GM12878 (cell line): ENCODE measurements around the gene CDKN1C. TPM values are rescaled to one million over a fixed set of nuclear protein-coding genes. Genes with fewer than 3 reads are reported as not detected.

Experiments used
- ATAC-seq: fragments of 200-7000 bp; cut with Tn5 transposase; 3 replicates; pipeline ENCODE4 v1.9.1; 2020; ENCODE audit warnings: mild to moderate bottlenecking, moderate library complexity
- BruUV-seq: library from RNA; stranded (reverse); fragments of 400-500 nt; replicated peaks from 2 replicates; lab custom pipeline; 2021; lab: Mats Ljungman, UMichigan
- CTCF ChIA-PET: fragments of 300-600 bp; sonication (Branson Sonifier 250); formaldehyde crosslinking; extraction: SDS; loops from one replicate; lab custom pipeline; 2021; ENCODE audit warnings: inconsistent platforms; lab: Yijun Ruan, JAX
- POLR2A ChIA-PET: fragments of 350-600 bp; formaldehyde crosslinking; extraction: SDS; loops from one replicate; lab custom pipeline; 2021; ENCODE audit warnings: inconsistent platforms; lab: Charles Lee
- RAD21 ChIA-PET: fragments of 300-600 bp; sonication (Branson Sonifier 250); formaldehyde crosslinking; loops from one replicate; lab custom pipeline; 2023; ENCODE audit warnings: antibody characterized with exemption; ENCODE audit not compliant: unreplicated experiment; lab: Charles Lee
- SMC1A ChIA-PET: fragments of 300-600 bp; sonication (Branson Sonifier 250); formaldehyde crosslinking; loops from one replicate; lab custom pipeline; 2023; ENCODE audit not compliant: unreplicated experiment, uncharacterized antibody; lab: Charles Lee
- DNase-seq: peaks from one replicate; pipeline ENCODE4 v3.0.0-alpha.2; 2011; ENCODE audit warnings: low read depth, low spot score
- FAIRE-seq: peaks from 3 replicates; lab custom pipeline; 2011; peaks lifted over from hg19 to GRCh38; lab: Jason Lieb, UNC
- H2AFZ ChIP-seq: 2 replicates; pipeline ENCODE4 v1.6.0; 2011; ENCODE audit warnings: low read depth, low read length, control low read depth; ENCODE audit not compliant: control insufficient read depth
- H3K27ac ChIP-seq: 2 replicates; pipeline ENCODE4 v1.5.1; 2011; ENCODE audit warnings: control low read depth; ENCODE audit not compliant: control insufficient read depth, insufficient read depth
- H3K27me3 ChIP-seq, 2 experiments: replicated peaks in 1 of 2; 2 replicates each; pipeline versions ENCODE4 v1.6.0 to v1.6.1; 2011; ENCODE audit warnings: low read length in 1 of 2; ENCODE audit not compliant: control insufficient read depth in 2 of 2, insufficient read depth in 2 of 2
- H3K36me3 ChIP-seq, 2 experiments: 2 replicates each; pipeline ENCODE4 v1.5.1; 2011; ENCODE audit warnings: low read length in 1 of 2; ENCODE audit not compliant: control insufficient read depth in 2 of 2, insufficient read depth in 2 of 2
- H3K4me1 ChIP-seq: 2 replicates; pipeline ENCODE4 v1.6.1; 2011; ENCODE audit warnings: mild to moderate bottlenecking, low read length, moderate library complexity, mixed read lengths; ENCODE audit not compliant: control insufficient read depth, insufficient read depth
- H3K4me2 ChIP-seq: 2 replicates; pipeline ENCODE4 v1.6.0; 2011; ENCODE audit warnings: control low read depth; ENCODE audit not compliant: control insufficient read depth, insufficient read depth
- H3K4me3 ChIP-seq: fragments of 200-600 bp; sonication (generic); 2 replicates; pipeline ENCODE4 v1.5.1; 2016
- H3K79me2 ChIP-seq: 2 replicates; pipeline ENCODE4 v1.6.0; 2011; ENCODE audit warnings: low read length; ENCODE audit not compliant: control insufficient read depth, insufficient read depth
- H3K9ac ChIP-seq: 2 replicates; pipeline ENCODE4 v1.8.0; 2011; ENCODE audit warnings: low read length, control low read depth, mixed read lengths; ENCODE audit not compliant: control insufficient read depth, insufficient read depth
- H3K9me3 ChIP-seq: replicated peaks from 3 replicates; pipeline ENCODE4 v1.5.1; 2011; ENCODE audit warnings: mild to moderate bottlenecking, low read length; ENCODE audit not compliant: control insufficient read depth, insufficient read depth
- H4K20me1 ChIP-seq: 2 replicates; pipeline ENCODE4 v1.6.0; 2011; ENCODE audit not compliant: control insufficient read depth, insufficient read depth
- BCL11A ChIP-seq: IDR thresholded peaks from 2 replicates; pipeline ENCODE4 v1.6.1; 2011; ENCODE audit warnings: low read depth, low read length
- E2F4 ChIP-seq: IDR thresholded peaks from 2 replicates; pipeline ENCODE4 v1.6.1; 2012; ENCODE audit warnings: low read depth, low read length, improper control_type of control experiment
- ESRRA ChIP-seq: IDR thresholded peaks from 2 replicates; pipeline ENCODE4 v1.6.1; 2012; ENCODE audit warnings: mild to moderate bottlenecking, low read length, improper control_type of control experiment
- HCFC1 ChIP-seq: fragments of 150-350 bp; IDR thresholded peaks from 2 replicates; pipeline ENCODE4 v1.6.1; 2014; ENCODE audit warnings: low read length
- MEF2B ChIP-seq: fragments of 450-650 bp; IDR thresholded peaks from 2 replicates; pipeline ENCODE4 v1.6.1; 2018; ENCODE audit warnings: mild to moderate bottlenecking, moderate library complexity; ENCODE audit not compliant: partially characterized antibody, poor library complexity, severe bottlenecking
- MXI1 ChIP-seq: fragments of 150-350 bp; IDR thresholded peaks from 2 replicates; pipeline ENCODE4 v1.6.1; 2011; ENCODE audit warnings: low read depth, mild to moderate bottlenecking, inconsistent platforms, low read length, improper control_type of control experiment
- NFYA ChIP-seq: IDR thresholded peaks from 2 replicates; pipeline ENCODE4 v1.6.1; 2011; ENCODE audit warnings: low read depth, mild to moderate bottlenecking, low read length, improper control_type of control experiment, borderline replicate concordance
- NFYB ChIP-seq: IDR thresholded peaks from 2 replicates; pipeline ENCODE4 v1.6.1; 2011; ENCODE audit warnings: low read depth, mild to moderate bottlenecking, low read length, improper control_type of control experiment, moderate library complexity; ENCODE audit not compliant: insufficient read depth
- NR2C1 ChIP-seq: fragments of 450-650 bp; IDR thresholded peaks from 2 replicates; pipeline ENCODE4 v1.6.1; 2017; ENCODE audit warnings: antibody characterized with exemption, mild to moderate bottlenecking, moderate library complexity
- PML ChIP-seq: IDR thresholded peaks from 2 replicates; pipeline ENCODE4 v1.6.1; 2012; ENCODE audit warnings: low read length, inconsistent platforms
- POU2F2 ChIP-seq: IDR thresholded peaks from 3 replicates; pipeline ENCODE4 v1.6.1; 2011; ENCODE audit warnings: low read depth, mild to moderate bottlenecking, low read length, borderline replicate concordance
- SIN3A ChIP-seq: IDR thresholded peaks from 2 replicates; pipeline ENCODE4 v1.6.1; 2012; ENCODE audit warnings: low read depth, low read length, improper control_type of control experiment
- SMAD5 ChIP-seq: IDR thresholded peaks from 2 replicates; pipeline ENCODE4 v1.6.1; 2016; ENCODE audit warnings: antibody characterized with exemption, low read depth
- SREBF2 ChIP-seq: IDR thresholded peaks from 2 replicates; pipeline ENCODE4 v1.6.1; 2012; ENCODE audit warnings: mild to moderate bottlenecking, low read length
- SUPT20H ChIP-seq: IDR thresholded peaks from 2 replicates; pipeline ENCODE4 v1.6.1; 2011; ENCODE audit warnings: low read depth, mild to moderate bottlenecking, low read length, moderate library complexity, borderline replicate concordance; ENCODE audit not compliant: control insufficient read depth
- WRNIP1 ChIP-seq: IDR thresholded peaks from 2 replicates; pipeline ENCODE4 v1.6.1; 2011; ENCODE audit warnings: low read depth, low read length, improper control_type of control experiment, borderline replicate concordance
- ZNF592 ChIP-seq: fragments of 450-650 bp; IDR thresholded peaks from 2 replicates; pipeline ENCODE4 v1.6.1; 2017; ENCODE audit warnings: mild to moderate bottlenecking, moderate library complexity
- WGBS: methylation state at CpG from one replicate; pipeline ENCODE4 v1.1.6; 2016; ENCODE audit warnings: low lambda C conversion rate; ENCODE audit not compliant: insufficient replicate concordance, insufficient coverage; ENCODE audit errors: missing lambda C conversion rate; 5-methylcytosine and 5-hydroxymethylcytosine counted together
- in situ Hi-C: fragments of 300-500 bp; cut with MboI; formaldehyde crosslinking; loops from 9 replicates; pipeline ENCODE4 v1.14.3; 2018; ENCODE audit warnings: mixed read lengths
- intact Hi-C: fragments of 100-400 bp; cut with micrococcal nuclease; formaldehyde crosslinking; loops from one replicate; pipeline ENCODE4 v1.14.2; 2022; ENCODE audit not compliant: unreplicated experiment
- polyA plus RNA-seq, 11 experiments: library from polyadenylated mRNA; depleted of rRNA in 4 of 11; unstranded in 6 of 11; stranded (reverse) in 5 of 11; fragments of >200 nt; fragmentation: Nextera tagmentation in 4 of 11; fragmentation: Illumina TruSeq in 1 of 11; extraction: Ambion mirVana in 4 of 11; extraction: Trizol in 1 of 11; gene quantifications; 1 replicate in 1 of 11; 2 replicates in 10 of 11; pipeline versions ENCODE4 v1.2.1 to v1.2.3, GENCODE V29; 2011 to 2016; ENCODE audit warnings: inconsistent platforms in 2 of 11, missing spikeins in 2 of 11, low read depth in 1 of 11
- total RNA-seq, 4 experiments: library from RNA; depleted of rRNA in 3 of 4; stranded (reverse); fragments of >200 nt in 3 of 4; fragmentation: Illumina TruSeq in 1 of 4; extraction: Trizol in 1 of 4; gene quantifications; 2 replicates each; pipeline versions ENCODE4 v1.2.1 to v1.2.3, GENCODE V29; 2013 to 2021
- TF ChIP-seq, protein P1 (sequence below): IDR thresholded peaks from 2 replicates; pipeline ENCODE4 v1.6.1; 2012; ENCODE audit warnings: mild to moderate bottlenecking, low read depth, low read length

The CDKN1C gene
- total and polyA plus RNA-seq, 10 of the 15 experiments (the other 5 are each of a cell fraction or from before 2014, with no cell fraction given), result 0.05 to 0.21 (median 0.14) TPM; not detected in 7

GRCh38 chr11:2896047-2896446 is 10.5 kb upstream of the CDKN1C start:
- Histone ChIP-seq H3K4me1 (peaks cover 11% of the 10 kb centered on the region), H3K4me2 (no peak overlapping the region), H3K9ac (no peak overlapping the region), H3K4me3 (no peak overlapping the region), H3K27me3 (no peaks in the 10 kb centered on the region), H2AFZ (no peak overlapping the region), H3K9me3 (no peaks in the 10 kb centered on the region), H4K20me1 (no peaks in the 10 kb centered on the region), H3K79me2 (no peaks in the 10 kb centered on the region), H3K36me3 (no peaks in the 10 kb centered on the region), H3K27ac (no peak overlapping the region)
- no peak for FAIRE-seq
- ChIA-PET CTCF (interaction anchor here (0.8 kb wide), 1 partner anchor 196 kb away, joined by 3 read pairs; no protein-coding TSS in a partner anchor), POLR2A (no interaction called here), SMC1A (no interaction called here), RAD21 (no interaction called here)
- TF ChIP-seq POU2F2 (no peak), ESRRA (no peak), SUPT20H (no peak), WRNIP1 (no peak), SMAD5 (no peak), NR2C1 (no peak), PML (no peak), NFYA (no peak), E2F4 (no peak), SIN3A (no peak), MEF2B (no peak), ZNF592 (no peak), HCFC1 (no peak), BCL11A (no peak), NFYB (no peak), MXI1 (no peak), SREBF2 (no peak)
- TF ChIP-seq, protein P1, sequence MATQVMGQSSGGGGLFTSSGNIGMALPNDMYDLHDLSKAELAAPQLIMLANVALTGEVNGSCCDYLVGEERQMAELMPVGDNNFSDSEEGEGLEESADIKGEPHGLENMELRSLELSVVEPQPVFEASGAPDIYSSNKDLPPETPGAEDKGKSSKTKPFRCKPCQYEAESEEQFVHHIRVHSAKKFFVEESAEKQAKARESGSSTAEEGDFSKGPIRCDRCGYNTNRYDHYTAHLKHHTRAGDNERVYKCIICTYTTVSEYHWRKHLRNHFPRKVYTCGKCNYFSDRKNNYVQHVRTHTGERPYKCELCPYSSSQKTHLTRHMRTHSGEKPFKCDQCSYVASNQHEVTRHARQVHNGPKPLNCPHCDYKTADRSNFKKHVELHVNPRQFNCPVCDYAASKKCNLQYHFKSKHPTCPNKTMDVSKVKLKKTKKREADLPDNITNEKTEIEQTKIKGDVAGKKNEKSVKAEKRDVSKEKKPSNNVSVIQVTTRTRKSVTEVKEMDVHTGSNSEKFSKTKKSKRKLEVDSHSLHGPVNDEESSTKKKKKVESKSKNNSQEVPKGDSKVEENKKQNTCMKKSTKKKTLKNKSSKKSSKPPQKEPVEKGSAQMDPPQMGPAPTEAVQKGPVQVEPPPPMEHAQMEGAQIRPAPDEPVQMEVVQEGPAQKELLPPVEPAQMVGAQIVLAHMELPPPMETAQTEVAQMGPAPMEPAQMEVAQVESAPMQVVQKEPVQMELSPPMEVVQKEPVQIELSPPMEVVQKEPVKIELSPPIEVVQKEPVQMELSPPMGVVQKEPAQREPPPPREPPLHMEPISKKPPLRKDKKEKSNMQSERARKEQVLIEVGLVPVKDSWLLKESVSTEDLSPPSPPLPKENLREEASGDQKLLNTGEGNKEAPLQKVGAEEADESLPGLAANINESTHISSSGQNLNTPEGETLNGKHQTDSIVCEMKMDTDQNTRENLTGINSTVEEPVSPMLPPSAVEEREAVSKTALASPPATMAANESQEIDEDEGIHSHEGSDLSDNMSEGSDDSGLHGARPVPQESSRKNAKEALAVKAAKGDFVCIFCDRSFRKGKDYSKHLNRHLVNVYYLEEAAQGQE, result no peak
- 31% methylated on average over 9 of the region's 9 CpGs for WGBS
- BruUV-seq, result no TSS peak
- in situ Hi-C loops (no loop called here), intact Hi-C loops (no loop called here)
- no peak for DNase-seq
- ATAC-seq, result no peak
